B cell (primary cell): Measurements from ENCODE around the gene PRDM2. TPM values are rescaled to one million over a fixed set of nuclear protein-coding genes. Genes with fewer than 3 reads are reported as not detected.

ENCODE experiments used
- ATAC-seq: fragments of 200-7000 bp; cut with Tn5 transposase; one replicate; pipeline ENCODE4 v1.10.0; 2021; ENCODE audit warnings: low read depth, mild to moderate bottlenecking, moderate number of reproducible peaks, moderate library complexity
- CTCF ChIA-PET: fragments of 350-600 bp; sonication (Branson Sonifier 250); formaldehyde crosslinking; loops from one replicate; lab custom pipeline; 2021; ENCODE audit warnings: antibody characterized with exemption, inconsistent platforms; lab: Charles Lee
- POLR2A ChIA-PET: fragments of 350-600 bp; sonication (Branson Sonifier 250); formaldehyde crosslinking; loops from one replicate; lab custom pipeline; 2021; ENCODE audit warnings: antibody characterized with exemption; lab: Charles Lee
- DNase-seq: peaks from one replicate; pipeline ENCODE4 v3.0.0; 2013
- H2AFZ ChIP-seq: 2 replicates; pipeline ENCODE4 v1.6.1; 2012; ENCODE audit warnings: mild to moderate bottlenecking, low read depth, low read length; ENCODE audit not compliant: insufficient read depth, poor library complexity, severe bottlenecking
- H3K27ac ChIP-seq, 2 donors: 1 replicate in 1 of 2; 2 replicates in 1 of 2; pipeline ENCODE4 v1.5.1; 2012 to 2013; ENCODE audit warnings: low read length in 2 of 2, mild to moderate bottlenecking in 2 of 2, moderate library complexity in 1 of 2
- H3K27me3 ChIP-seq, 4 experiments: fragments of 200-600 bp in 1 of 4; sonication (generic) in 1 of 4; replicated peaks in 1 of 4; 1 replicate in 2 of 4; 2 replicates in 2 of 4; pipeline versions ENCODE4 v1.6.1 to v1.7.0; 2013 to 2016; ENCODE audit warnings: low read length in 3 of 4, mild to moderate bottlenecking in 2 of 4, mixed read lengths in 1 of 4, moderate library complexity in 1 of 4; ENCODE audit not compliant: insufficient read depth in 4 of 4, control insufficient read depth in 3 of 4; ENCODE audit errors: control extremely low read depth in 1 of 4
- H3K36me3 ChIP-seq, 2 experiments: replicated peaks in 1 of 2; 1 replicate in 1 of 2; 2 replicates in 1 of 2; pipeline versions ENCODE4 v1.6.1 to v1.7.1; 2013; ENCODE audit warnings: low read length in 1 of 2; ENCODE audit not compliant: insufficient read depth in 2 of 2, control insufficient read depth in 1 of 2; ENCODE audit errors: control extremely low read depth in 1 of 2, extremely low read depth in 1 of 2
- H3K4me1 ChIP-seq, 2 donors: fragments of 200-600 bp in 1 of 2; sonication (generic) in 1 of 2; 1 replicate in 1 of 2; 2 replicates in 1 of 2; pipeline versions ENCODE4 v1.5.1 to v1.6.1; 2013 to 2017; ENCODE audit warnings: low read length in 2 of 2; ENCODE audit not compliant: control insufficient read depth in 2 of 2, insufficient read depth in 2 of 2
- H3K4me2 ChIP-seq: replicated peaks from 2 replicates; pipeline ENCODE3; 2012; ENCODE audit warnings: mild to moderate bottlenecking, low read depth, low read length; ENCODE audit not compliant: poor library complexity, severe bottlenecking
- H3K4me3 ChIP-seq, 5 experiments: fragments of 200-600 bp in 1 of 5; sonication (generic) in 1 of 5; 1 replicate in 3 of 5; 2 replicates in 2 of 5; pipeline versions ENCODE4 v1.5.1 to v1.7.0; 2011 to 2016; ENCODE audit warnings: low read length in 4 of 5, mild to moderate bottlenecking in 4 of 5, low read depth in 2 of 5, control low read depth in 1 of 5, moderate library complexity in 1 of 5; ENCODE audit not compliant: insufficient read depth in 1 of 5; ENCODE audit errors: control extremely low read depth in 1 of 5, extremely low read depth in 1 of 5
- H3K79me2 ChIP-seq: fragments of 200-600 bp; sonication (generic); one replicate; pipeline ENCODE4 v1.6.0; 2016; ENCODE audit warnings: low read length; ENCODE audit not compliant: control insufficient read depth, insufficient read depth
- H3K9ac ChIP-seq: fragments of 200-600 bp; sonication (generic); 2 replicates; pipeline ENCODE4 v1.6.1; 2017; ENCODE audit warnings: mild to moderate bottlenecking, low read length, moderate library complexity
- H3K9me3 ChIP-seq, 3 donors: one replicate each; pipeline versions ENCODE4 v1.6.1 to v1.7.1; 2013; ENCODE audit warnings: low read length in 2 of 3; ENCODE audit not compliant: control insufficient read depth in 2 of 3, insufficient read depth in 1 of 3; ENCODE audit errors: control extremely low read depth in 1 of 3
- H4K20me1 ChIP-seq: 2 replicates; pipeline ENCODE4 v1.6.0; 2012; ENCODE audit warnings: mild to moderate bottlenecking, low read length; ENCODE audit not compliant: insufficient read depth, control insufficient read depth, poor library complexity, severe bottlenecking
- H3K27ac Mint-ChIP-seq: one replicate; pipeline ENCODE4 v1.8.0; 2021; ENCODE audit warnings: mixed read lengths
- H3K27me3 Mint-ChIP-seq: one replicate; pipeline ENCODE4 v1.8.0; 2021; ENCODE audit warnings: mixed read lengths
- H3K4me1 Mint-ChIP-seq: one replicate; pipeline ENCODE4 v1.8.0; 2021; ENCODE audit warnings: mixed read lengths
- H3K4me3 Mint-ChIP-seq: one replicate; pipeline ENCODE4 v1.8.0; 2021; ENCODE audit warnings: mixed read lengths
- H3K9me3 Mint-ChIP-seq: one replicate; pipeline ENCODE4 v1.8.0; 2022; ENCODE audit warnings: mixed read lengths; ENCODE audit not compliant: insufficient read depth
- CTCF ChIP-seq: fragments of 200-600 bp; IDR thresholded peaks from one replicate; pipeline ENCODE4 v1.8.0; 2022; ENCODE audit warnings: antibody characterized with exemption, mild to moderate bottlenecking
- EZH2 ChIP-seq: IDR thresholded peaks from 2 replicates; pipeline ENCODE4 v1.6.1; 2012; ENCODE audit warnings: borderline replicate concordance, low read depth, mild to moderate bottlenecking, moderate library complexity, low read length; ENCODE audit not compliant: insufficient read depth, poor library complexity, severe bottlenecking
- WGBS: methylation state at CpG from one replicate; pipeline ENCODE4 v1.1.5; 2013; ENCODE audit warnings: missing lambda C conversion rate; ENCODE audit not compliant: insufficient coverage; 5-methylcytosine and 5-hydroxymethylcytosine counted together
- intact Hi-C: fragments of 100-400 bp; cut with micrococcal nuclease; formaldehyde crosslinking; loops from one replicate; pipeline ENCODE4 v1.10.0; 2022
- polyA plus RNA-seq: library from polyadenylated mRNA; depleted of rRNA; stranded (reverse); fragments of >200 nt; gene quantifications from 2 replicates; pipeline ENCODE4 v1.2.3, GENCODE V29; 2012
- total RNA-seq, 2 donors: library from RNA; stranded (reverse); fragments of 120-200 nt in 1 of 2; gene quantifications; 1 replicate in 1 of 2; 2 replicates in 1 of 2; pipeline versions ENCODE4 v1.2.3 to v1.2.4, GENCODE V29; 2013 to 2022

Gene PRDM2
- total and polyA plus RNA-seq, 2 donors (not counting 1 experiment from before 2014, with no cell fraction given): 50.1 to 432 TPM

DNA sequence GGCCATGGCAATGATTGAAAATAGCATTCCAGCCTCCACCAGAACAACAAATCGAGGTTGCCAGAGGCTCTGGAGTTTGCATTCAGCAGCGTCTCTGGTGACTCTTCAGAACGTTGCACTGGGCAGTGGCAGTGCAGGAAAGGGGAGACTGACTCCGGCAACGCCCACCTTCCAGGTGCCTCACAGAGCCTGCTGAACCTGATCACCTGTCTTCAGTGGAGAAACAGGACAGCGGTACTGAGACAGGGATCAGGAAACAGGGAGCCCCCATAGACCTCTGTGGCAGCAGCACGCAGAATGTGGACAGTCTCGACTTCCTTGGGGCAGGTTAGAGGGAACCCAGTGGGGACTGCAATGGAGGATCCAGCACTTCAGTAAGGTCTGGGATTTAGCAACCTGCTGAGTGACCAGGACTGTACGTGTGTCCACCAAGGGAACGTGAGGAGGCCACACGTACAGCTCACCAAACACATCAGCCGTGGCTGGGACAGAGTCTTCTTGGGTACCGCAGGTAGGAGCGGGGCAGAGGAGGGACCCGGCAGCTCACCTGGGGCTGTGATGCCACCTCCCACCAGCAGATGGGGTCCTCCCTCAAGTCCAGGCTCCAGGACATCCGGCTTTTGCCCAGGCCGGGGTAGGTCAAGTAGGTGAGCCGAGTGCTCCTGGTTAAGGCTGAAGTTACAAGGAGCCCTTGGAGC lies 128.6 kb downstream of the PRDM2 start:
- TF ChIP-seq CTCF (peak; percentile 62), EZH2 (no peak)
- H3K9me3 Mint-ChIP-seq: no peaks in the 10 kb centered on the region
- no peak overlapping the region for H3K4me2 ChIP-seq
- H3K27ac ChIP-seq: no peak overlapping the region
- intact Hi-C loops: no loop called here
- no peak overlapping the region for H3K9ac ChIP-seq
- H3K79me2 ChIP-seq: no peaks in the 10 kb centered on the region
- H3K27me3 Mint-ChIP-seq: peaks cover 13% of the 10 kb centered on the region
- no peak for ATAC-seq
- H3K4me3 ChIP-seq: no peak overlapping the region
- no peaks in the 10 kb centered on the region for H4K20me1 ChIP-seq
- ChIA-PET POLR2A (no interaction called here), CTCF (interaction anchor here (0.5 to 1.3 kb wide), 2 partner anchors 100 to 167 kb away, joined by 3 read pairs; no protein-coding TSS in a partner anchor)
- WGBS: 57% methylated on average over 18 of the region's 18 CpGs
- peak; percentile 29 for DNase-seq
- peaks cover 0 to 17% (median 5%) of the 10 kb centered on the region in 4 experiments for H3K27me3 ChIP-seq
- H3K4me1 Mint-ChIP-seq: peaks cover 3% of the 10 kb centered on the region
- H3K4me3 Mint-ChIP-seq: no peak overlapping the region
- peaks cover 0 to under 1% of the 10 kb centered on the region in 2 experiments for H3K36me3 ChIP-seq
- peaks cover 4% of the 10 kb centered on the region in 2 donors for H3K4me1 ChIP-seq
- H2AFZ ChIP-seq: no peak overlapping the region
- H3K9me3 ChIP-seq: no peaks in the 10 kb centered on the region
- no peak overlapping the region for H3K27ac Mint-ChIP-seq

- Histone ChIP-seq H2AFZ (no peak overlapping the region), H3K9ac (no peak overlapping the region), H3K27me3 (peaks cover 0 to 17% (median 5%) of the 10 kb centered on the region in 4 experiments), H3K4me2 (no peak overlapping the region), H3K4me3 (no peak overlapping the region), H4K20me1 (no peaks in the 10 kb centered on the region), H3K79me2 (no peaks in the 10 kb centered on the region), H3K27ac (no peak overlapping the region), H3K4me1 (peaks cover 4% of the 10 kb centered on the region in 2 donors), H3K9me3 (no peaks in the 10 kb centered on the region), H3K36me3 (no peaks in the 10 kb centered on the region)
- DNase-seq (no peak), ATAC-seq (no peak)
- intact Hi-C loops: no loop called here
- 81% methylated on average over 4 of the region's 10 CpGs for WGBS
- POLR2A ChIA-PET: no interaction called here
- no peak for TF ChIP-seq EZH2
- no peak for TF ChIP-seq CTCF
- no peak overlapping the region for H3K27ac Mint-ChIP-seq
- H3K27me3 Mint-ChIP-seq: peaks cover 13% of the 10 kb centered on the region
- CTCF ChIA-PET: interaction anchor here (0.5 to 1.3 kb wide), 3 partner anchors 10 to 167 kb away, joined by 3 read pairs; no protein-coding TSS in a partner anchor
- H3K4me1 Mint-ChIP-seq: peaks cover 3% of the 10 kb centered on the region
- H3K4me3 Mint-ChIP-seq: no peak overlapping the region
- H3K9me3 Mint-ChIP-seq: no peaks in the 10 kb centered on the region
Observed at GRCh38 chr1:13829152-13829769, 129.3 kb downstream of the PRDM2 start.
